WERI-Rb-1 (cell line): ENCODE measurements around the gene CCDC12.

ENCODE experiments used
- DNase-seq: peaks from one replicate; pipeline ENCODE4 v3.0.0-alpha.2; 2020
- H3K27ac ChIP-seq: fragments of 250-450 bp; sonication (Bioruptor Pico); 2 replicates; pipeline ENCODE4 v1.5.1; 2020; ENCODE audit warnings: mild to moderate bottlenecking, moderate library complexity
- H3K27me3 ChIP-seq: fragments of 250-450 bp; sonication (Bioruptor Pico); 2 replicates; pipeline ENCODE4 v1.5.1; 2021; ENCODE audit warnings: mild to moderate bottlenecking, low read depth, moderate library complexity; ENCODE audit not compliant: insufficient read depth, severe bottlenecking
- H3K36me3 ChIP-seq: fragments of 250-450 bp; sonication (Bioruptor Pico); 2 replicates; pipeline ENCODE4 v1.5.1; 2020; ENCODE audit warnings: mild to moderate bottlenecking, moderate library complexity
- H3K4me3 ChIP-seq: 2 replicates; pipeline ENCODE4 v1.5.1; 2011; ENCODE audit warnings: low read depth, mild to moderate bottlenecking, control low read depth, low read length
- H3K9me3 ChIP-seq: fragments of 250-450 bp; sonication (Bioruptor Pico); 2 replicates; pipeline ENCODE4 v1.5.1; 2021; ENCODE audit warnings: mild to moderate bottlenecking, moderate library complexity; ENCODE audit not compliant: severe bottlenecking
- CTCF ChIP-seq: IDR thresholded peaks from 2 replicates; pipeline ENCODE4 v1.5.1; 2011; ENCODE audit warnings: low read depth, mild to moderate bottlenecking, control low read depth, inconsistent platforms, low read length

CCDC12 gene

GRCh38 chr3:46931631-46932331 lies 44.8 kb downstream of the CCDC12 start:
- no peak for TF ChIP-seq CTCF
- no peak for DNase-seq
- H3K27me3 ChIP-seq = no peaks in the 10 kb centered on the region
- H3K9me3 ChIP-seq = no peaks in the 10 kb centered on the region
- no peak overlapping the region for H3K27ac ChIP-seq
- peaks cover 47% of the 10 kb centered on the region for H3K36me3 ChIP-seq
- H3K4me3 ChIP-seq = no peak overlapping the region

- peaks cover 45% of the 10 kb centered on the region for H3K36me3 ChIP-seq
- TF ChIP-seq CTCF = no peak
- no peak overlapping the region for H3K27ac ChIP-seq
- no peaks in the 10 kb centered on the region for H3K9me3 ChIP-seq
- DNase-seq = no peak
- H3K27me3 ChIP-seq = no peaks in the 10 kb centered on the region
- no peak overlapping the region for H3K4me3 ChIP-seq
These were observed 45.6 kb downstream of the CCDC12 start for GRCh38 chr3:46930945-46931403.

- no peak for DNase-seq
- H3K4me3 ChIP-seq = no peak overlapping the region
- H3K27ac ChIP-seq = no peak overlapping the region
- no peak for TF ChIP-seq CTCF
- H3K9me3 ChIP-seq = no peaks in the 10 kb centered on the region
- H3K36me3 ChIP-seq = peaks cover 48% of the 10 kb centered on the region
- no peaks in the 10 kb centered on the region for H3K27me3 ChIP-seq
These were observed 46.2 kb downstream of the CCDC12 start for GRCh38 chr3:46930166-46930944.

- H3K27ac ChIP-seq = no peak overlapping the region
These were observed 47.2 kb downstream of the CCDC12 start for GRCh38 chr3:46929324-46929723.

GRCh38 chr3:46928282-46928681 lies 48.3 kb downstream of the CCDC12 start:
- Histone ChIP-seq H3K4me3 (no peak overlapping the region), H3K27me3 (no peaks in the 10 kb centered on the region), H3K36me3 (peaks cover 58% of the 10 kb centered on the region), H3K9me3 (no peaks in the 10 kb centered on the region), H3K27ac (no peak overlapping the region)
- DNase-seq = no peak
- no peak for TF ChIP-seq CTCF

More at GRCh38 chr3:46929324-46929723, 47.2 kb downstream of the CCDC12 start:
- DNase-seq = no peak
- TF ChIP-seq CTCF = no peak
- H3K9me3 ChIP-seq = no peaks in the 10 kb centered on the region
- H3K4me3 ChIP-seq = no peak overlapping the region
- peaks cover 51% of the 10 kb centered on the region for H3K36me3 ChIP-seq
- no peaks in the 10 kb centered on the region for H3K27me3 ChIP-seq
